Right lobe of liver (tissue), 4 donors: ENCODE results near the gene RPL36AL.

Experiments
- POLR2A ChIP-seq: fragments of 450-650 bp; IDR thresholded peaks from one replicate; pipeline ENCODE4 v1.6.1; 2017; ENCODE audit warnings: antibody characterized with exemption, mild to moderate bottlenecking
- TF ChIP-seq, protein P1 (sequence below), 4 donors: fragments of 200-600 bp in 3 of 4; fragments of 450-650 bp in 1 of 4; IDR thresholded peaks; one replicate each; pipeline versions ENCODE4 v1.5.1 to v1.8.0; 2016 to 2022; ENCODE audit warnings: antibody characterized with exemption in 4 of 4, mild to moderate bottlenecking in 2 of 4
- donor health status: DM: no; HTN: no; CAD: no.
- donor health status: DM: no; HTN: no; CAD: no.
- donor health status: DM: no; HTN: yes; CAD: no.

DNA sequence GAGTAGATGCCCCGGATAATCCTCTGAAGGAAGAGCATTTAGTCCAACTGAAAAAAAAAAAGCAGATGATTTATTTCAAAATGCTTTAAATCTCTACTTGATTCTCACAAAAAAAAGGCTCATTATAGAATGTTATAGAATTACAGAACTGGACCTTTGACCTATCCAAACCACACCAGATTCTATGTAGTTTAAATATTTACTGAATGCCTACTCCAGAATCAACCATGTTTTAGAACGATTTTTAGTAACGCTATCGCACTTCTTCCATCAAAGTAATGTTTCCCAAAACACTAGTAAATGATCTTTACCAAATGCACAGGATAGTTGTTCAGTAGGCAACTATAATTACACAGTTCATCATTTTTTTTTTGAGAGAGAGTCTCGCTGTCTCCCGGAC lies 36.8 kb downstream of the RPL36AL start:
- TF ChIP-seq, protein P1, sequence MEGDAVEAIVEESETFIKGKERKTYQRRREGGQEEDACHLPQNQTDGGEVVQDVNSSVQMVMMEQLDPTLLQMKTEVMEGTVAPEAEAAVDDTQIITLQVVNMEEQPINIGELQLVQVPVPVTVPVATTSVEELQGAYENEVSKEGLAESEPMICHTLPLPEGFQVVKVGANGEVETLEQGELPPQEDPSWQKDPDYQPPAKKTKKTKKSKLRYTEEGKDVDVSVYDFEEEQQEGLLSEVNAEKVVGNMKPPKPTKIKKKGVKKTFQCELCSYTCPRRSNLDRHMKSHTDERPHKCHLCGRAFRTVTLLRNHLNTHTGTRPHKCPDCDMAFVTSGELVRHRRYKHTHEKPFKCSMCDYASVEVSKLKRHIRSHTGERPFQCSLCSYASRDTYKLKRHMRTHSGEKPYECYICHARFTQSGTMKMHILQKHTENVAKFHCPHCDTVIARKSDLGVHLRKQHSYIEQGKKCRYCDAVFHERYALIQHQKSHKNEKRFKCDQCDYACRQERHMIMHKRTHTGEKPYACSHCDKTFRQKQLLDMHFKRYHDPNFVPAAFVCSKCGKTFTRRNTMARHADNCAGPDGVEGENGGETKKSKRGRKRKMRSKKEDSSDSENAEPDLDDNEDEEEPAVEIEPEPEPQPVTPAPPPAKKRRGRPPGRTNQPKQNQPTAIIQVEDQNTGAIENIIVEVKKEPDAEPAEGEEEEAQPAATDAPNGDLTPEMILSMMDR (IDR thresholded peaks at IDR 0.05), result no peak
- TF ChIP-seq POLR2A, result no peak
